A549 (cell line): ENCODE data around the gene SLC25A28. TPM values are rescaled to one million over a fixed set of nuclear protein-coding genes. Genes with fewer than 3 reads are reported as not detected.

Experiments
- ATAC-seq, 2 experiments: fragments of 200-7000 bp in 1 of 2; fragments of >200 bp in 1 of 2; cut with Nextera tagmentation in 1 of 2; cut with Tn5 transposase in 1 of 2; 3 replicates each; pipeline versions ENCODE4 v1.8.0 to v1.9.1; 2018 to 2020; ENCODE audit warnings: mild to moderate bottlenecking in 1 of 2, moderate library complexity in 1 of 2
- CTCF ChIA-PET: fragments of 300-600 bp; sonication (Branson Sonifier 250); formaldehyde crosslinking; extraction: SDS; loops from one replicate; lab custom pipeline; 2021; ENCODE audit warnings: antibody characterized with exemption, inconsistent platforms; lab: Yijun Ruan, JAX
- POLR2A ChIA-PET: fragments of 350-600 bp; formaldehyde crosslinking; extraction: SDS; loops from one replicate; lab custom pipeline; 2021; ENCODE audit warnings: antibody characterized with exemption, inconsistent platforms; lab: Yijun Ruan, JAX
- DNase-seq, 2 experiments: peaks; one replicate each; pipeline versions ENCODE4 v3.0.0 to v3.0.0-alpha.2; 2011 to 2016; ENCODE audit warnings: low read depth in 1 of 2, low spot score in 1 of 2
- FAIRE-seq: peaks from 2 replicates; lab custom pipeline; 2011; peaks lifted over from hg19 to GRCh38; lab: Jason Lieb, UNC
- H3K27ac ChIP-seq, 2 experiments: fragments of >200 bp; sonication (Bioruptor Twin); formaldehyde crosslinking; 3 replicates each; pipeline ENCODE4 v1.5.1; 2016 to 2017
- H3K4me1 ChIP-seq: fragments of >200 bp; sonication (Bioruptor Twin); formaldehyde crosslinking; 3 replicates; pipeline ENCODE4 v1.6.1; 2016
- H3K4me2 ChIP-seq: fragments of >200 bp; sonication (Bioruptor Twin); formaldehyde crosslinking; 3 replicates; pipeline ENCODE4 v1.6.1; 2016
- H3K4me3 ChIP-seq: fragments of >200 bp; sonication (Bioruptor Twin); formaldehyde crosslinking; 3 replicates; pipeline ENCODE4 v1.5.1; 2016
- H3K9me3 ChIP-seq: fragments of >200 bp; sonication (Bioruptor Twin); formaldehyde crosslinking; 3 replicates; pipeline ENCODE4 v1.6.1; 2016
- CBX8 ChIP-seq: fragments of 200-600 bp; sonication (generic); IDR thresholded peaks from 2 replicates; pipeline ENCODE4 v1.6.1; 2016
- CHD4 ChIP-seq: fragments of 200-600 bp; sonication (generic); IDR thresholded peaks from 2 replicates; pipeline ENCODE4 v1.6.1; 2016; ENCODE audit warnings: antibody characterized with exemption, mild to moderate bottlenecking, borderline replicate concordance
- EP300 ChIP-seq, 2 experiments: fragments of >200 bp; sonication (Bioruptor Twin); formaldehyde crosslinking; IDR thresholded peaks; 2 replicates in 1 of 2; 3 replicates in 1 of 2; pipeline ENCODE4 v1.6.1; 2016 to 2017
- ESRRA ChIP-seq: fragments of 150-350 bp; IDR thresholded peaks from 2 replicates; pipeline ENCODE4 v1.6.1; 2014; ENCODE audit warnings: mild to moderate bottlenecking, low read length, borderline replicate concordance
- FOSL2 ChIP-seq, 2 experiments: fragments of 450-650 bp in 1 of 2; fragments of >200 bp in 1 of 2; sonication (Bioruptor Twin) in 1 of 2; formaldehyde crosslinking; IDR thresholded peaks; 2 replicates each; pipeline versions ENCODE4 v1.5.0 to v1.6.1; 2016 to 2020; ENCODE audit warnings: mild to moderate bottlenecking in 1 of 2, moderate library complexity in 1 of 2
- HDAC2 ChIP-seq: fragments of 200-600 bp; sonication (generic); IDR thresholded peaks from 2 replicates; pipeline ENCODE4 v1.6.1; 2016
- JUN ChIP-seq, 2 experiments: fragments of >200 bp; sonication (Bioruptor Twin); formaldehyde crosslinking; IDR thresholded peaks; 2 replicates in 1 of 2; 3 replicates in 1 of 2; pipeline ENCODE4 v1.6.1; 2016 to 2017
- JUNB ChIP-seq: fragments of >200 bp; sonication (Bioruptor Twin); formaldehyde crosslinking; IDR thresholded peaks from 2 replicates; pipeline ENCODE4 v1.6.1; 2016
- KDM1A ChIP-seq: fragments of 200-600 bp; sonication (generic); IDR thresholded peaks from 2 replicates; pipeline ENCODE4 v1.6.1; 2016; ENCODE audit warnings: low read depth, mild to moderate bottlenecking
- MAFK ChIP-seq: fragments of 450-650 bp; IDR thresholded peaks from 2 replicates; pipeline ENCODE4 v1.6.1; 2014; ENCODE audit not compliant: partially characterized antibody
- NPAS2 ChIP-seq: fragments of 250-450 bp; sonication (Bioruptor Pico); IDR thresholded peaks from 2 replicates; pipeline ENCODE4 v1.8.0; 2022; ENCODE audit warnings: mild to moderate bottlenecking, moderate library complexity, borderline replicate concordance
- RARB ChIP-seq: fragments of 250-450 bp; sonication (Bioruptor Pico); IDR thresholded peaks from 2 replicates; pipeline ENCODE4 v1.8.0; 2021; ENCODE audit warnings: mild to moderate bottlenecking, moderate library complexity
- TFCP2L1 ChIP-seq: fragments of 250-450 bp; sonication (Bioruptor Pico); IDR thresholded peaks from 2 replicates; pipeline ENCODE4 v1.5.0; 2021; ENCODE audit warnings: mild to moderate bottlenecking
- ZNF302 ChIP-seq: fragments of 250-450 bp; sonication (Bioruptor Pico); IDR thresholded peaks from 2 replicates; pipeline ENCODE4 v1.9.0; 2021; ENCODE audit warnings: inconsistent platforms, mild to moderate bottlenecking, moderate library complexity
- WGBS: methylation state at CpG from one replicate; pipeline ENCODE4 v1.1.6; 2017; ENCODE audit errors: missing lambda C conversion rate; 5-methylcytosine and 5-hydroxymethylcytosine counted together
- polyA plus RNA-seq, 4 experiments: library from polyadenylated mRNA; depleted of rRNA in 3 of 4; stranded (reverse); fragments of >200 nt; fragmentation: RNase III in 1 of 4; extraction: RNeasy Plus Mini Kit Qiagen cat#74134 plus additional on column Dnase treatment in 1 of 4; gene quantifications; 2 replicates in 3 of 4; 3 replicates in 1 of 4; pipeline ENCODE4 v1.2.3, GENCODE V29; 2011 to 2017
- TF ChIP-seq, protein P1 (sequence below): fragments of 200-600 bp; sonication (generic); IDR thresholded peaks from 2 replicates; pipeline ENCODE4 v1.6.1; 2016; ENCODE audit warnings: antibody characterized with exemption, mild to moderate bottlenecking, moderate library complexity
- TF ChIP-seq, protein P2 (sequence below): fragments of >200 bp; sonication (Bioruptor Twin); formaldehyde crosslinking; IDR thresholded peaks from 3 replicates; pipeline ENCODE4 v1.6.1; 2016
- TF ChIP-seq, protein P3 (sequence below): fragments of 250-450 bp; sonication (Bioruptor Pico); IDR thresholded peaks from 2 replicates; pipeline ENCODE4 v1.5.0; 2020; ENCODE audit warnings: low read depth, mild to moderate bottlenecking, moderate library complexity
- TF ChIP-seq, protein P4 (sequence below): fragments of 250-450 bp; sonication (Bioruptor Pico); IDR thresholded peaks from 2 replicates; pipeline ENCODE4 v1.5.0; 2021; ENCODE audit warnings: mild to moderate bottlenecking, moderate library complexity, borderline replicate concordance
- TF ChIP-seq, protein P5 (sequence below): IDR thresholded peaks from 2 replicates; pipeline ENCODE4 v1.6.1; 2012

The SLC25A28 gene
- polyA plus RNA-seq, 2 of the 4 experiments (the other 2 are of a cell fraction): 21.4 to 24.1 TPM

DNA sequence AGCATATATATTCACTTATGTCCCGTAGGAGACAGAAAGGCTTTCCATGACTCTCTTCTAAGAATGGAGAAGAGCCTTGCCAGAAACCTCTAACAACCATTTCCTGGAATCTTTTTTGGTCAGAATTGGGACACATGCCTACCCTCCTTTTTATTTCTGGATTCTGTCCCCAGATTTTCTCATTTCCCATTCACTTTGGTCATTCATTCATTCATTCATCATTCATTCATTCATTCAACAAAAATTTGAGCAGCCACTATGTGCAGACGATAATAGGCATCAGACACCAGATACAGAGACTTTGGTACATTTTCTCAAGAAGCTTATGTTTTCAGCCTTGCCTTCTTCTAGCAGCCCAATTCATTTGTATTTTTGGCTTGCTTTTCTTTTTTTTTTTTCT is 45.1 kb upstream of the SLC25A28 start (continued):
- TF ChIP-seq, protein P1, sequence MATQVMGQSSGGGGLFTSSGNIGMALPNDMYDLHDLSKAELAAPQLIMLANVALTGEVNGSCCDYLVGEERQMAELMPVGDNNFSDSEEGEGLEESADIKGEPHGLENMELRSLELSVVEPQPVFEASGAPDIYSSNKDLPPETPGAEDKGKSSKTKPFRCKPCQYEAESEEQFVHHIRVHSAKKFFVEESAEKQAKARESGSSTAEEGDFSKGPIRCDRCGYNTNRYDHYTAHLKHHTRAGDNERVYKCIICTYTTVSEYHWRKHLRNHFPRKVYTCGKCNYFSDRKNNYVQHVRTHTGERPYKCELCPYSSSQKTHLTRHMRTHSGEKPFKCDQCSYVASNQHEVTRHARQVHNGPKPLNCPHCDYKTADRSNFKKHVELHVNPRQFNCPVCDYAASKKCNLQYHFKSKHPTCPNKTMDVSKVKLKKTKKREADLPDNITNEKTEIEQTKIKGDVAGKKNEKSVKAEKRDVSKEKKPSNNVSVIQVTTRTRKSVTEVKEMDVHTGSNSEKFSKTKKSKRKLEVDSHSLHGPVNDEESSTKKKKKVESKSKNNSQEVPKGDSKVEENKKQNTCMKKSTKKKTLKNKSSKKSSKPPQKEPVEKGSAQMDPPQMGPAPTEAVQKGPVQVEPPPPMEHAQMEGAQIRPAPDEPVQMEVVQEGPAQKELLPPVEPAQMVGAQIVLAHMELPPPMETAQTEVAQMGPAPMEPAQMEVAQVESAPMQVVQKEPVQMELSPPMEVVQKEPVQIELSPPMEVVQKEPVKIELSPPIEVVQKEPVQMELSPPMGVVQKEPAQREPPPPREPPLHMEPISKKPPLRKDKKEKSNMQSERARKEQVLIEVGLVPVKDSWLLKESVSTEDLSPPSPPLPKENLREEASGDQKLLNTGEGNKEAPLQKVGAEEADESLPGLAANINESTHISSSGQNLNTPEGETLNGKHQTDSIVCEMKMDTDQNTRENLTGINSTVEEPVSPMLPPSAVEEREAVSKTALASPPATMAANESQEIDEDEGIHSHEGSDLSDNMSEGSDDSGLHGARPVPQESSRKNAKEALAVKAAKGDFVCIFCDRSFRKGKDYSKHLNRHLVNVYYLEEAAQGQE: no peak
- TF ChIP-seq, protein P2, sequence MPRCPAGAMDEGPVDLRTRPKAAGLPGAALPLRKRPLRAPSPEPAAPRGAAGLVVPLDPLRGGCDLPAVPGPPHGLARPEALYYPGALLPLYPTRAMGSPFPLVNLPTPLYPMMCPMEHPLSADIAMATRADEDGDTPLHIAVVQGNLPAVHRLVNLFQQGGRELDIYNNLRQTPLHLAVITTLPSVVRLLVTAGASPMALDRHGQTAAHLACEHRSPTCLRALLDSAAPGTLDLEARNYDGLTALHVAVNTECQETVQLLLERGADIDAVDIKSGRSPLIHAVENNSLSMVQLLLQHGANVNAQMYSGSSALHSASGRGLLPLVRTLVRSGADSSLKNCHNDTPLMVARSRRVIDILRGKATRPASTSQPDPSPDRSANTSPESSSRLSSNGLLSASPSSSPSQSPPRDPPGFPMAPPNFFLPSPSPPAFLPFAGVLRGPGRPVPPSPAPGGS: no peak
- TF ChIP-seq JUN (IDR thresholded peaks at IDR 0.05) (no peak), FOSL2 (IDR thresholded peaks at IDR 0.05) (no peak), FOSL2 (CRISPR knock-in tag; IDR thresholded peaks at IDR 0.05) (no peak), CBX8 (no peak)

DNA sequence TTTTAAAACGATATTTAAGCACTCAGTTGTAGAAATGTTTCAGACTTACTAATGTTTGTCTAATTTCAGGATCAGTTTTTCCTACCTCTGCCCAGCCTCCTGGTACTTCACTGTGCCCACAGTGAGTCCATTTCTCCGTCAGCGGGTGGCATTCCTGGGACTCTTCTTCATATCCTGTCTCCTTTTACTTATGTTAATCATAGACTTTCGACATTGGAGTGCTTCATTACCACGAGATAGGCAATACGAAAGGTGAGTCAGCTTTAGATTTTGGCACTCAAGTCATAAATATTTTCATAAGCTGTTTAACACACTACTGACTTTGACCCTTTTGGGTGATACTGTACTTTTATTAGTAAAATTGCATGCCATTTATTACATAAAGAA is 41.1 kb upstream of the SLC25A28 start:
- POLR2A ChIA-PET: interaction anchor here (1.0 to 4.7 kb wide), 2 partner anchors 40 to 230 kb away, joined by 4 to 46 read pairs; partner anchors contain the start of genes GOT1 and SLC25A28

DNA sequence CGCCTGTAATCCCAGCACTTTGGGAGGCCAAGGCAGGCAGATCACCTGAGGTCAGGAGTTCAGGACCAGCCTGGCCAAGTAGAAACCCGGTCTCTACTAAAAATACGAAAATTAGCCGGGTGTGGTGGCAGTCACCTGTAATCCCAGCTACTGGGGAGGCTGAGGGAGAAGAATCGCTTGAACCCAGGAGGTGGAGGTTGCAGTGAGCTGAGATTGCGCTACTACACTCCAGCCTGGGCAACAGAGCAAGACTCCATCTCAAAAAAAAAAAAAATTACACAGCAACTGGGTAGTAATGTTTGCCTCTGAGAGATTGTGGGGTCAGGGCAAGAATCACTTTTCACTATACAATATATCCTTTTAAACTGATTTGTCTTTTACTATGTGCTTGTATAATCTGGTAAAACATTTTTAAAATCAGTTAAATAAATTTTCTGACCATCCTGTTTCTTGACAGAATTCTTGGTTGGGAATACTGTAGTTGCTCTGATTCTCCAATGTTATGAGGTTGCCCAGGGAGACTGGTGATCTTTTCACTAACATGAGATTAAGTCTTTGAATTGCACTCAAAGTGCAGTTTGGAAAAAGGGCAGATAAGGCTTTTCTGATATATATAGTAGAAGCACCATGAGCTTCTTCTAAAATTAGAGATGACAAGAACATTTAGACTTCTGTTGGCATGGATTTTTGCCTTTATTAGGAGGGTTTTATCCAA is 40.6 kb upstream of the SLC25A28 start:
- FAIRE-seq: no peak
- CTCF ChIA-PET: no interaction called here
- ATAC-seq: no peak
- Histone ChIP-seq H3K27ac (peak overlapping the region in 1 of 2 experiments; percentile 36; a peak in 2 of 6 replicates), H3K4me3 (0 out of 3 replicates have a peak overlapping the region, but pooled peaks have one; percentile 11), H3K4me2 (peak overlapping the region; percentile 84), H3K4me1 (peaks cover 19% of the 10 kb centered on the region), H3K9me3 (no peaks in the 10 kb centered on the region)
- DNase-seq: no peak
- WGBS: 85% methylated on average over 6 of the region's 6 CpGs
- TF ChIP-seq RARB (CRISPR knock-in tag): no peak
- TF ChIP-seq NPAS2 (CRISPR knock-in tag): no peak
- TF ChIP-seq MAFK: no peak
- no peak for TF ChIP-seq CHD4
- TF ChIP-seq TFCP2L1 (CRISPR knock-in tag): no peak
- TF ChIP-seq EP300 (IDR thresholded peaks at IDR 0.05): no peak
- TF ChIP-seq HDAC2: no peak
- no peak for TF ChIP-seq CBX8
- TF ChIP-seq KDM1A: no peak
- TF ChIP-seq, protein P3, sequence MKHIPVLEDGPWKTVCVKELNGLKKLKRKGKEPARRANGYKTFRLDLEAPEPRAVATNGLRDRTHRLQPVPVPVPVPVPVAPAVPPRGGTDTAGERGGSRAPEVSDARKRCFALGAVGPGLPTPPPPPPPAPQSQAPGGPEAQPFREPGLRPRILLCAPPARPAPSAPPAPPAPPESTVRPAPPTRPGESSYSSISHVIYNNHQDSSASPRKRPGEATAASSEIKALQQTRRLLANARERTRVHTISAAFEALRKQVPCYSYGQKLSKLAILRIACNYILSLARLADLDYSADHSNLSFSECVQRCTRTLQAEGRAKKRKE (CRISPR knock-in tag): no peak
- TF ChIP-seq, protein P4, sequence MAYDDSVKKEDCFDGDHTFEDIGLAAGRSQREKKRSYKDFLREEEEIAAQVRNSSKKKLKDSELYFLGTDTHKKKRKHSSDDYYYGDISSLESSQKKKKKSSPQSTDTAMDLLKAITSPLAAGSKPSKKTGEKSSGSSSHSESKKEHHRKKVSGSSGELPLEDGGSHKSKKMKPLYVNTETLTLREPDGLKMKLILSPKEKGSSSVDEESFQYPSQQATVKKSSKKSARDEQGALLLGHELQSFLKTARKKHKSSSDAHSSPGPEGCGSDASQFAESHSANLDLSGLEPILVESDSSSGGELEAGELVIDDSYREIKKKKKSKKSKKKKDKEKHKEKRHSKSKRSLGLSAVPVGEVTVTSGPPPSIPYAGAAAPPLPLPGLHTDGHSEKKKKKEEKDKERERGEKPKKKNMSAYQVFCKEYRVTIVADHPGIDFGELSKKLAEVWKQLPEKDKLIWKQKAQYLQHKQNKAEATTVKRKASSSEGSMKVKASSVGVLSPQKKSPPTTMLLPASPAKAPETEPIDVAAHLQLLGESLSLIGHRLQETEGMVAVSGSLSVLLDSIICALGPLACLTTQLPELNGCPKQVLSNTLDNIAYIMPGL: no peak
- TF ChIP-seq ESRRA: no peak
- no peak for TF ChIP-seq JUN (IDR thresholded peaks at IDR 0.05)
- POLR2A ChIA-PET: interaction anchor here (1.0 to 4.7 kb wide), 2 partner anchors 39 to 230 kb away, joined by 4 to 46 read pairs; partner anchors contain the start of genes GOT1 and SLC25A28

More for the DNA sequence above, 41.1 kb upstream of the SLC25A28 start:
- H3K9me3 ChIP-seq: no peaks in the 10 kb centered on the region
- peaks cover 19% of the 10 kb centered on the region for H3K4me1 ChIP-seq
- 7% methylated on average over 6 of the region's 6 CpGs for WGBS
- CTCF ChIA-PET: no interaction called here
- peak overlapping the region; percentile 84 for H3K4me2 ChIP-seq
- no peak for ATAC-seq
- no peak for FAIRE-seq
- 0 out of 3 replicates have a peak overlapping the region, but pooled peaks have one; percentile 11 for H3K4me3 ChIP-seq
- TF ChIP-seq ZNF302 (CRISPR knock-in tag) (no peak), JUNB (0 out of 2 replicates have a peak, but pooled peaks have one; percentile 33), FOSL2 (IDR thresholded peaks at IDR 0.05) (no peak; the same call in 1 of the 2 replicates), FOSL2 (CRISPR knock-in tag; IDR thresholded peaks at IDR 0.05) (peak; percentile 77), TFCP2L1 (CRISPR knock-in tag) (no peak)
- TF ChIP-seq, protein P5, sequence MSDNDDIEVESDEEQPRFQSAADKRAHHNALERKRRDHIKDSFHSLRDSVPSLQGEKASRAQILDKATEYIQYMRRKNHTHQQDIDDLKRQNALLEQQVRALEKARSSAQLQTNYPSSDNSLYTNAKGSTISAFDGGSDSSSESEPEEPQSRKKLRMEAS: no peak
- H3K27ac ChIP-seq: peak overlapping the region in 1 of 2 experiments; percentile 36; a peak in 2 of 6 replicates
- DNase-seq: peak; percentile 37 to 44
